ENCODE measurements around the gene EVA1A. TPM values are rescaled to one million over a fixed set of nuclear protein-coding genes. Genes with fewer than 3 reads are reported as not detected.

EVA1A gene
- total RNA-seq, 4 donors from 2014 or later = 0.16 to 2.4 (median 0.82) TPM

DNA sequence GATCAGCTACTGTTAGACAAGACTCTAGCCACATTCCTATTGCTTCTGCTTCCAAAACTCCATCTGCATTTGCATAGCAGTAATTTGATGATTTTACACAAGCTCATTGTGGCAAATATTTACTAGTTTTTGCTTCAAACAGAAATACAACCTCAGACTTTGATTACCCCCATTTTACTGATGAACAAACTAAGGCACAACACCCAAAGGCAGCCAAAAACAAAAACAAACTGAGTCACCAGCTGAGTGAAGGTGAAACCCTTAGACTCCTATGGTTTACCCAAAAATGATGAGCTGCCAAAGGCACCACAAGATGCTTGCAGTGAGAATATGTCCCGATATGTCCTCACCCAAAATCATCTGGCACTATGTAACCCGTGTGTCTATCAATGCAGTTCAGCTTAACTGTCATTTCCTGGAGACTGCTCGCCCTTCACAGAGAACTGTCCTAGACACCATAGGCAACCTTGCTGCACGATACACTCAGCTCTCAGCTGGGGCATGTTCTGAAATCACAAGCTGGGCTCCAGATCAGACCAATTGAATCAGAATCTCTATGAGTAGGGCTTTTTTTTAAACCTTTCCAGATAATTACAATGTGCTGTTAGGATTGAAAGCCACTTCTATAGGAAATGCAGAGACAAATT is 4.1 kb upstream of the EVA1A start:
- Histone ChIP-seq H3K27ac (no peak overlapping the region), H3K27me3 (peaks cover 0 to 9% (median 0%) of the 10 kb centered on the region in 3 donors), H3K4me3 (no peak overlapping the region), H3K36me3 (no peaks in the 10 kb centered on the region), H3K9me3 (no peaks in the 10 kb centered on the region), H3K4me1 (peaks cover 3 to 6% of the 10 kb centered on the region in 2 donors)
- intact Hi-C loops (cut with DNase I; ENCODE audit: low total_unique reads) (no loop called here), in situ Hi-C loops (cut with MboI; ENCODE audit: low sequenced_read_pairs in 4 of 4) (no loop called here)
- DNase-seq = no peak
- no peak for ATAC-seq
- TF ChIP-seq POLR2A (IDR thresholded peaks at IDR 0.05) = no peak
- TF ChIP-seq, protein P1, sequence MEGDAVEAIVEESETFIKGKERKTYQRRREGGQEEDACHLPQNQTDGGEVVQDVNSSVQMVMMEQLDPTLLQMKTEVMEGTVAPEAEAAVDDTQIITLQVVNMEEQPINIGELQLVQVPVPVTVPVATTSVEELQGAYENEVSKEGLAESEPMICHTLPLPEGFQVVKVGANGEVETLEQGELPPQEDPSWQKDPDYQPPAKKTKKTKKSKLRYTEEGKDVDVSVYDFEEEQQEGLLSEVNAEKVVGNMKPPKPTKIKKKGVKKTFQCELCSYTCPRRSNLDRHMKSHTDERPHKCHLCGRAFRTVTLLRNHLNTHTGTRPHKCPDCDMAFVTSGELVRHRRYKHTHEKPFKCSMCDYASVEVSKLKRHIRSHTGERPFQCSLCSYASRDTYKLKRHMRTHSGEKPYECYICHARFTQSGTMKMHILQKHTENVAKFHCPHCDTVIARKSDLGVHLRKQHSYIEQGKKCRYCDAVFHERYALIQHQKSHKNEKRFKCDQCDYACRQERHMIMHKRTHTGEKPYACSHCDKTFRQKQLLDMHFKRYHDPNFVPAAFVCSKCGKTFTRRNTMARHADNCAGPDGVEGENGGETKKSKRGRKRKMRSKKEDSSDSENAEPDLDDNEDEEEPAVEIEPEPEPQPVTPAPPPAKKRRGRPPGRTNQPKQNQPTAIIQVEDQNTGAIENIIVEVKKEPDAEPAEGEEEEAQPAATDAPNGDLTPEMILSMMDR (IDR thresholded peaks at IDR 0.05 in 4 of 5, conservative IDR thresholded peaks at IDR 0.05 in 1 of 5) = no peak

DNA sequence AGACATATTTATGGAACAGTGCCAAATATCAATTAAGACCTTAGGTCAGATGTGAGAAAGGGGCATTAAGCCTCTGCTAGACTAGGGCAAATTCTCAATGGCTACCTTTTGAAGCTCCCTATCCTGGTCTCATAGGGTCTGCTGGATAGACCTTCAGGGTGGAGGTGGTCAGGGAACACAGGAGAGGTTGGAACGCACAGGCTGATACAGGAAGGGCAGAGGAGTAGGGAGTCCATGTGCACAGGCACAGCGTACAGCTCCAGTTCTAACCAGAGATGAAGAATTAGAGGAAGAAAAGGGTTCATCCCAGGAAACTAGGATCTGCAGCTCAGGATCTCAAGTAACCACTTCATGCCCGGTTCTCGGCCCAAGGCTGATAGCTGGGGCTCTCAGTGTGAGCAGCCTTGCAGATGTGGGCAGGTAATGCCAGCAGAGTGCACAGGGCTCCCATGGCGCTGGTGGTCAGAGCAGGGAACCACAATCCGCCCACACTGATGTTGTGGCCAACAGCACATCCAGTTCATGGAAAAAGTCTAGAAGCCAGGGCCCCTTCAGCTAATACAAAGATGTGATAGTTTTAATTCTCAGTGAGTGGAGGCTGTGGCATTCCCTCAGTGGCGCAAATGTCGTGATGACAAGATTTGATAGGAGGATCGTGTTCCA is 3.4 kb upstream of the EVA1A start:
- ATAC-seq = no peak
- peaks cover 0 to 10% (median 0%) of the 10 kb centered on the region in 3 donors for H3K27me3 ChIP-seq
- in situ Hi-C loops (cut with MboI; ENCODE audit: low sequenced_read_pairs in 4 of 4) (no loop called here), intact Hi-C loops (cut with DNase I; ENCODE audit: low total_unique reads) (no loop called here)
- no peak for DNase-seq
- H3K4me1 ChIP-seq = peaks cover 3 to 6% of the 10 kb centered on the region in 2 donors
- no peaks in the 10 kb centered on the region for H3K9me3 ChIP-seq
- no peaks in the 10 kb centered on the region for H3K36me3 ChIP-seq
- H3K4me3 ChIP-seq = no peak overlapping the region
- no peak overlapping the region for H3K27ac ChIP-seq
- TF ChIP-seq, protein P1 (IDR thresholded peaks at IDR 0.05 in 4 of 5, conservative IDR thresholded peaks at IDR 0.05 in 1 of 5) = no peak
- TF ChIP-seq POLR2A (IDR thresholded peaks at IDR 0.05) = no peak

DNA sequence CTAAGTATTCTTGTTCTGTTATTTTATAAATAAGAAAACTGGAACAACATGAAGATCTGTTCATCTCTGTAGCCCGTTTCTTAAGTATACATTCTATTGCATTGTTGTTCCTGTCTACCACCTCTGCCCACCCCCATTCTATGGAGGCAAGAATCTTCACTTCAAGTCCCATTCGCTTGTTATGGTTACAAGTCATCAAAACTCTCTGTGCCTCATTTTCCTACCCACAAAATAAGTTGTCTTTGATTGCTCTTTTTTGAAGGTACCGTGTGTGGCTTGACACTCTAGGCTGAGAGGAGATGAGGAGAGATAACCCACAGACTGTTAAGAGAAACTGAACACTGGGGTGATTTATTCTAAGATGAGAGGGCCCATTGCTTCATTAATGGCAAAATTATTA is 2.9 kb upstream of the EVA1A start:
- intact Hi-C loops (cut with DNase I; ENCODE audit: low total_unique reads) (no loop called here), in situ Hi-C loops (cut with MboI; ENCODE audit: low sequenced_read_pairs in 4 of 4) (no loop called here)
- H3K4me1 ChIP-seq = peaks cover 3 to 6% of the 10 kb centered on the region in 2 donors

DNA sequence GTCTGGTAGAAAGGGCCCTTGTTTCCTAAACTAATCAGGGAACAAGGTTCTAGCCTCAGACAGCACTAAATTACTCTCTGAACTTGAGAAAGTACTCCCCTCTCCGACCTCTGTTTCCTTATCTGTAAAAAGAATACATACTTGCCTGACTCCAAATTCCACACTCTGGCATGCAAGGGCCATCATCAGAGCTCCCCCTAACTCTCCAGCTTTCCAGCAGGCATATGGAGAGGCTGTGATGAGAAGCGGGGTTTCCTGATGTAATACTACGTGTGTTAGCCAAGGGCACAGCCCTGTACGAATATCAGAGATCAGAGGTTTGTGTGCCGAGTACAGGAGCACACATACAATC is 1.8 kb upstream of the EVA1A start:
- TF ChIP-seq, protein P1 (IDR thresholded peaks at IDR 0.05 in 4 of 5, conservative IDR thresholded peaks at IDR 0.05 in 1 of 5) = no peak
- TF ChIP-seq POLR2A (IDR thresholded peaks at IDR 0.05) = no peak
- ATAC-seq = no peak
- DNase-seq = no peak
- Histone ChIP-seq H3K9me3 (no peaks in the 10 kb centered on the region), H3K4me3 (no peak overlapping the region), H3K27me3 (peaks cover 0 to 14% (median 3%) of the 10 kb centered on the region in 3 donors), H3K36me3 (no peaks in the 10 kb centered on the region), H3K27ac (no peak overlapping the region), H3K4me1 (peaks cover 3 to 6% of the 10 kb centered on the region in 2 donors)
- in situ Hi-C loops (cut with MboI; ENCODE audit: low sequenced_read_pairs in 4 of 4) (no loop called here), intact Hi-C loops (cut with DNase I; ENCODE audit: low total_unique reads) (no loop called here)

More for the DNA sequence above, 2.9 kb upstream of the EVA1A start:
- no peak for TF ChIP-seq POLR2A (IDR thresholded peaks at IDR 0.05)
- TF ChIP-seq, protein P1 (IDR thresholded peaks at IDR 0.05 in 4 of 5, conservative IDR thresholded peaks at IDR 0.05 in 1 of 5) = no peak
- ATAC-seq (no peak), DNase-seq (no peak)
- Histone ChIP-seq H3K27me3 (peaks cover 0 to 14% (median 0%) of the 10 kb centered on the region in 3 donors), H3K27ac (no peak overlapping the region), H3K9me3 (no peaks in the 10 kb centered on the region), H3K4me3 (no peak overlapping the region), H3K36me3 (no peaks in the 10 kb centered on the region)
